Psoas muscle (tissue), 8 donors: ENCODE measurements around the gene GPC6. TPM values are rescaled to one million over a fixed set of nuclear protein-coding genes. Genes with fewer than 3 reads are reported as not detected.

Experiments used
- ATAC-seq, 4 donors: fragments of 200-7000 bp; cut with Tn5 transposase; one replicate each; pipeline ENCODE4 v1.9.1; 2020; ENCODE audit warnings: moderate library complexity in 3 of 4, mild to moderate bottlenecking in 2 of 4
- DNase-seq, 2 donors: peaks; one replicate each; pipeline ENCODE4 v3.0.0-alpha.2; 2020
- H3K27ac ChIP-seq: fragments of 200-600 bp; one replicate; pipeline ENCODE4 v1.8.0; 2022
- H3K27me3 ChIP-seq, 3 donors: fragments of 200-600 bp in 1 of 3; one replicate each; pipeline versions ENCODE4 v1.6.1 to v1.8.0; 2013 to 2022; ENCODE audit warnings: low read length in 2 of 3, mild to moderate bottlenecking in 2 of 3, moderate library complexity in 1 of 3; ENCODE audit not compliant: insufficient read depth in 3 of 3
- H3K36me3 ChIP-seq, 2 donors: fragments of 200-600 bp in 1 of 2; one replicate each; pipeline versions ENCODE4 v1.6.1 to v1.8.0; 2013 to 2022; ENCODE audit warnings: low read depth in 1 of 2, mild to moderate bottlenecking in 1 of 2, moderate library complexity in 1 of 2; ENCODE audit not compliant: insufficient read depth in 1 of 2
- H3K4me1 ChIP-seq: fragments of 200-600 bp; one replicate; pipeline ENCODE4 v1.8.0; 2022
- H3K4me3 ChIP-seq: fragments of 200-600 bp; one replicate; pipeline ENCODE4 v1.8.0; 2022; ENCODE audit warnings: mild to moderate bottlenecking
- H3K9me3 ChIP-seq: fragments of 200-600 bp; one replicate; pipeline ENCODE4 v1.8.0; 2022
- WGBS, 3 donors: extraction: QIAGEN DNeasy Blood & Tissue Kit; methylation state at CpG; one replicate each; pipeline versions ENCODE4 v1.1.6 to v1.1.7; 2013; 5-methylcytosine and 5-hydroxymethylcytosine counted together
- intact Hi-C, 2 donors: fragments of 100-400 bp; cut with DNase I; formaldehyde crosslinking; loops; one replicate each; pipeline versions ENCODE4 v1.11.0 to v1.14.2; 2022
- polyA plus RNA-seq, 3 donors: library from polyadenylated mRNA; stranded (reverse); fragments of 200-250 nt; gene quantifications; one replicate each; pipeline ENCODE4 v1.2.3, GENCODE V29; 2013
- total RNA-seq, 4 donors: library from RNA; stranded (reverse); fragmentation: NEBNext Ultra II Directional in 2 of 4; extraction: Animal tissue kit (Norgen Biotek cat#: 25700) in 2 of 4; gene quantifications; one replicate each; pipeline versions ENCODE4 v1.2.1 to v1.2.4, GENCODE V29; 2021 to 2023
- TF ChIP-seq, protein P1 (sequence below): fragments of 200-600 bp; IDR thresholded peaks from one replicate; pipeline ENCODE4 v1.8.0; 2022; ENCODE audit warnings: antibody characterized with exemption
- donor health status: healthy with polysubstance abuse.
- donor health status: DM: no; HTN: no; CAD: no; lungs with moderate emphysema.
- donor health status: Bipolar disorder and iron deficiency.
- donor health status: healthy.
- donor health status: DM: yes; HTN: yes; CAD: no.
- donor health status: DM: no; HTN: no; CAD: no.
- donor health status: DM: no; HTN: no; CAD: no.
- donor health status: DM: yes; HTN: yes; CAD: no.

The GPC6 gene
- total and polyA plus RNA-seq, 7 donors, result 0.07 to 3.7 (median 0.57) TPM

DNA sequence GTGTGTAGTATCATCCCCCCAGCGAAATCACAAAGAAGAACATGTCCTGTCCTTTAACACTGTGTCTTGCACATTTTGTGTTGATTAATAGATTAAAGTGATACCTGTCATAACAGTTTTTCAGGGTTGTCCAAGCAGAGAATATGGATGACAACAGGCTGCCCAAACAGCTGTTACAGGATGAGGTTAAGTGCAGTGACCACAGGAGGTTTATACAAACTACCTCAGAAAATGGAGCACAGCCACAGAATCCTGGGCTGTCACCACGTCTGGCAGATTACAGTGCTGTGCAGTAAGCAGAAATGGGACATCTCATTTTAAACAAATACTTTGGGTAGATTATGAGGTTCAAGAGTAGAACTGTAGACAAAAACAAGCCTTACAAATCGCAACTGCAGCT lies 677.3 kb downstream of the GPC6 start:
- intact Hi-C loops, result no loop called here
- no peak for ATAC-seq
- Histone ChIP-seq H3K27ac (no peak overlapping the region), H3K9me3 (no peaks in the 10 kb centered on the region), H3K36me3 (no peaks in the 10 kb centered on the region), H3K4me1 (no peaks in the 10 kb centered on the region), H3K4me3 (no peak overlapping the region), H3K27me3 (no peaks in the 10 kb centered on the region)
- TF ChIP-seq, protein P1, sequence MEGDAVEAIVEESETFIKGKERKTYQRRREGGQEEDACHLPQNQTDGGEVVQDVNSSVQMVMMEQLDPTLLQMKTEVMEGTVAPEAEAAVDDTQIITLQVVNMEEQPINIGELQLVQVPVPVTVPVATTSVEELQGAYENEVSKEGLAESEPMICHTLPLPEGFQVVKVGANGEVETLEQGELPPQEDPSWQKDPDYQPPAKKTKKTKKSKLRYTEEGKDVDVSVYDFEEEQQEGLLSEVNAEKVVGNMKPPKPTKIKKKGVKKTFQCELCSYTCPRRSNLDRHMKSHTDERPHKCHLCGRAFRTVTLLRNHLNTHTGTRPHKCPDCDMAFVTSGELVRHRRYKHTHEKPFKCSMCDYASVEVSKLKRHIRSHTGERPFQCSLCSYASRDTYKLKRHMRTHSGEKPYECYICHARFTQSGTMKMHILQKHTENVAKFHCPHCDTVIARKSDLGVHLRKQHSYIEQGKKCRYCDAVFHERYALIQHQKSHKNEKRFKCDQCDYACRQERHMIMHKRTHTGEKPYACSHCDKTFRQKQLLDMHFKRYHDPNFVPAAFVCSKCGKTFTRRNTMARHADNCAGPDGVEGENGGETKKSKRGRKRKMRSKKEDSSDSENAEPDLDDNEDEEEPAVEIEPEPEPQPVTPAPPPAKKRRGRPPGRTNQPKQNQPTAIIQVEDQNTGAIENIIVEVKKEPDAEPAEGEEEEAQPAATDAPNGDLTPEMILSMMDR, result no peak
- no peak for DNase-seq
- WGBS, 3 donors, result 68 to 83% (median 75%) methylated on average over 3 of the region's 3 CpGs

DNA sequence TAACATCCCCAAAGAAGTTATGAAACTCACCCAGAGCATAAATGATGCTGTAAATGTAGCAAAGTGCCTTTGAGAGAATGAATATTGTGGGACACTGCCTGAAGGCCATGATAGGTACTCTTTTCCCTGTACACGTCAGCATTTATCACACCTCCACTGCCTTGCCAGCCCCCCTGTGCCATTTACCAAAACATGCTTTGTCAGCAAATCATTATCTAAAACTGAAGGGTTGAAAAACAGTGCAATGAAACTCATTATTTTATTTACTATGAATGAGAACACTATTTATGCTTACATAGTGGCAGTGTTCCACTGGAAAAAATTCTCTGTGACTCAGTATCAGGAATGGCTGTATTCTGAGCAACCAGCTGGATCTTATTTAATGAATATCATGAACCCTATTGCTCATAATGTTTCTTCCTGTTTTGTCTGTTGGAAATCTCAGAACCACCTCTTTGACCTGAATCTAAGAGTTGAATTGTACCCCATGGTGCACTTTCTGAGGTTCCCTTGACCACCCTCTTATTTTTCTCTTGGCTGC lies 688.7 kb downstream of the GPC6 start:
- no peaks in the 10 kb centered on the region for H3K9me3 ChIP-seq
- TF ChIP-seq, protein P1, result no peak
- no peak overlapping the region for H3K4me3 ChIP-seq
- intact Hi-C loops, result no loop called here
- no peak overlapping the region for H3K27ac ChIP-seq
- ATAC-seq (no peak), DNase-seq (no peak)
- 76 to 85% (median 81%) methylated on average over 1 of the region's 1 CpG for WGBS, 3 donors
- H3K4me1 ChIP-seq, result no peaks in the 10 kb centered on the region
- H3K36me3 ChIP-seq, result no peaks in the 10 kb centered on the region
- peaks cover 0 to 2% (median 0%) of the 10 kb centered on the region in 3 donors for H3K27me3 ChIP-seq

DNA sequence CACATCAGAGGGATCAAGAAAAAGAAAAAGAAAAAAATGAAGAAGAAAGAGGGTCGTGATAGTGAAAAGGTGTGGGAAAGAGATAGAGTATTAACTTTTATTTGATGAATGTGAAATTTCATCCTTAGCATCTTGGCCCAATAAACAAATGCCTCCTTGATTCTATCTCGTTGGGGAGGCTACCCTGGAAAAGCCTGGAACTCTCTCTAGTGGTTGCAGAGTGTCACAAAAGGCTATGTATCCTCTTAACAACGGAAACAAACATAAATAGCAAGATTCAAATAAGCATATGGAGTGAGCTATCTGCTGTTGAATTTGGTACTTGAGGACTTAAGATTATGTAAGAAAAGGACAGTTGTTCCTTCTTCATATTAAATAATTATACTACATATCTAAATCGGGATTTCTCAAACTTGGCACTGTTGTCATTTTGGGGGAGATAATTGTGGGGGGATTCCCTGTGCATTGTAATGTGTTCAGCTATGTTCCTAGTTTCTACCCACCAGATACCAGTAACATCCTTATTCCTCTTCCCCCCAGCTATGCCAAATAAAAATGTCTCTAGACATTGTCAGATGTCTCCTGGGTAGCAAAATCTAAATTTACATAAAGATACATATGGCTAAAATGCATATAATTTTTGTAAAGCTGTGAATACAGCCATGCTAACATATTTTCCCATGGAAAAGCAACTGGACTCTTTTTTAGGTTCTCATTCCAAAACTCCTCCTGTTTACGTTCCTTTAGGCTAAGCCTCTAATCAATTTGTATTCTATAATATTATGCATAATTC lies 695.7 kb downstream of the GPC6 start:
- H3K27ac ChIP-seq, result no peak overlapping the region
- no peaks in the 10 kb centered on the region for H3K4me1 ChIP-seq
- peaks cover 0 to 2% (median 0%) of the 10 kb centered on the region in 3 donors for H3K27me3 ChIP-seq
- H3K4me3 ChIP-seq, result no peak overlapping the region
- H3K9me3 ChIP-seq, result no peaks in the 10 kb centered on the region
- intact Hi-C loops, result no loop called here
- DNase-seq, result no peak
- no peak for ATAC-seq
- no peaks in the 10 kb centered on the region for H3K36me3 ChIP-seq
- TF ChIP-seq, protein P1, result no peak
- 72 to 76% (median 76%) methylated on average over 5 of the region's 5 CpGs for WGBS, 3 donors

DNA sequence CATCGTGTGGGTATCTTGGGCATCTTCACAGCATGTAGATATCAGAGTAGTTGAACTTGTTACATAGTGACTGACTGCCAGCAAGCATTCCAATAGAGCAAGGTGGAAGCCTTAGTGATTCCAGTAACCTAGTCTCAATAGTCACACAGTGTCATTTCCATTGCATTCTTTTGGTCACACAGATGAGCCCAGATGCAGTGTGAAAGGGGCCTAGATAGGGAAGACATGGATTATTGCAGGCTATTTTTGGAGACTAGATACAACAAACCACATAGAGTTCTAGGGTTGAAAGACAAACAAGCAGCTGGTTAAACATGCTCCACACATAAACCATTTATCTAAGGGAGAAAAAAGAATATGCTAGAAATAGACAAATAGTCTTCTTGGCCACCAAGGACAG lies 699.4 kb downstream of the GPC6 start:
- TF ChIP-seq, protein P1, result no peak
- Histone ChIP-seq H3K27me3 (no peaks in the 10 kb centered on the region), H3K9me3 (no peaks in the 10 kb centered on the region), H3K4me1 (no peaks in the 10 kb centered on the region), H3K27ac (no peak overlapping the region), H3K4me3 (no peak overlapping the region), H3K36me3 (no peaks in the 10 kb centered on the region)
- 73 to 78% (median 75%) methylated on average over 1 of the region's 1 CpG for WGBS, 3 donors
- no peak for ATAC-seq
- no peak for DNase-seq
- intact Hi-C loops, result no loop called here
